Measurements from ENCODE around the gene DNAJC22. TPM values are rescaled to one million over a fixed set of nuclear protein-coding genes. Genes with fewer than 3 reads are reported as not detected.

The DNAJC22 gene
- total RNA-seq, 2 experiments from 2014 or later, result 0.05 TPM; not detected in 1

Other genes with a start within 250 kb of the DNAJC22 start
- 10 to 100 TPM; 82.8 to 85.3 TPM for gene LMBR1L, start 236.0 kb upstream of the DNAJC22 start, total RNA-seq
- 1,000 to 10,000 TPM; 1,691 to 1,705 TPM for gene TUBA1B, start 215.5 kb upstream of the DNAJC22 start, total RNA-seq
- 100 to 1,000 TPM; 106 to 109 TPM for gene TUBA1A, start 157.8 kb upstream of the DNAJC22 start, total RNA-seq
- 100 to 1,000 TPM; 250 to 262 TPM for gene TUBA1C, start 81.8 kb upstream of the DNAJC22 start, total RNA-seq
- gene PRPH, start 51.7 kb upstream of the DNAJC22 start, total RNA-seq, result under 1 TPM in 1 of 2 experiments, not detected in 1; 0.38 TPM
- gene TROAP, start 23.6 kb upstream of the DNAJC22 start, total RNA-seq, result 10 to 100 TPM; 75.1 to 79.5 TPM
- not detected for gene C1QL4, start 9.7 kb upstream of the DNAJC22 start, total RNA-seq
- 10 to 100 TPM; 12.3 to 15.6 TPM for gene SPATS2, start 20.6 kb downstream of the DNAJC22 start, total RNA-seq
- under 1 TPM; 0.58 to 0.90 TPM for gene KCNH3, start 192.1 kb downstream of the DNAJC22 start, total RNA-seq
- 10 to 100 TPM; 70.5 to 73.1 TPM for gene MCRS1, start 221.3 kb downstream of the DNAJC22 start, total RNA-seq

All from activated CD4-positive, alpha-beta memory T cell treated with anti-CD3 and anti-CD28 coated beads, Interleukin-2, amount 10 ng/mL, durations not matched to agents 7 days and 5 days (primary cell).